ENCODE data around the gene ZNF230.

- TF ChIP-seq, protein P1, sequence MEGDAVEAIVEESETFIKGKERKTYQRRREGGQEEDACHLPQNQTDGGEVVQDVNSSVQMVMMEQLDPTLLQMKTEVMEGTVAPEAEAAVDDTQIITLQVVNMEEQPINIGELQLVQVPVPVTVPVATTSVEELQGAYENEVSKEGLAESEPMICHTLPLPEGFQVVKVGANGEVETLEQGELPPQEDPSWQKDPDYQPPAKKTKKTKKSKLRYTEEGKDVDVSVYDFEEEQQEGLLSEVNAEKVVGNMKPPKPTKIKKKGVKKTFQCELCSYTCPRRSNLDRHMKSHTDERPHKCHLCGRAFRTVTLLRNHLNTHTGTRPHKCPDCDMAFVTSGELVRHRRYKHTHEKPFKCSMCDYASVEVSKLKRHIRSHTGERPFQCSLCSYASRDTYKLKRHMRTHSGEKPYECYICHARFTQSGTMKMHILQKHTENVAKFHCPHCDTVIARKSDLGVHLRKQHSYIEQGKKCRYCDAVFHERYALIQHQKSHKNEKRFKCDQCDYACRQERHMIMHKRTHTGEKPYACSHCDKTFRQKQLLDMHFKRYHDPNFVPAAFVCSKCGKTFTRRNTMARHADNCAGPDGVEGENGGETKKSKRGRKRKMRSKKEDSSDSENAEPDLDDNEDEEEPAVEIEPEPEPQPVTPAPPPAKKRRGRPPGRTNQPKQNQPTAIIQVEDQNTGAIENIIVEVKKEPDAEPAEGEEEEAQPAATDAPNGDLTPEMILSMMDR (IDR thresholded peaks at IDR 0.05), result no peak
- no peak for TF ChIP-seq POLR2A (IDR thresholded peaks at IDR 0.05)
- no peak for TF ChIP-seq POLR2AphosphoS5 (IDR thresholded peaks at IDR 0.05)
These were observed 58.3 kb downstream of the ZNF230 start for GRCh38 chr19:44061038-44061437.

All from breast epithelium (tissue), 3 donors.